ENCODE results near the gene INSRR. TPM values are rescaled to one million over a fixed set of nuclear protein-coding genes. Genes with fewer than 3 reads are reported as not detected.

INSRR gene
- total and polyA plus RNA-seq, 2 of the 8 experiments (the other 6 are each of a cell fraction or from before 2014, with no cell fraction given) = 0.02 TPM; not detected in 1

- TF ChIP-seq GTF2F1 (IDR thresholded peaks at IDR 0.05; ENCODE audit: borderline replicate concordance, low read depth, low read length) (no peak), EGR1 (IDR thresholded peaks at IDR 0.05; ENCODE audit: borderline replicate concordance, low read depth, low read length) (no peak), SIN3A (conservative IDR thresholded peaks at IDR 0.05 in 1 of 2, IDR thresholded peaks at IDR 0.05 in 1 of 2; ENCODE audit: low read depth in 1 of 2, low read length in 2 of 2) (no peak), JUND (IDR thresholded peaks at IDR 0.05; ENCODE audit: low read length) (no peak), RXRA (IDR thresholded peaks at IDR 0.05; ENCODE audit: insufficient read depth, low read depth, low read length) (no peak), ASH2L (IDR thresholded peaks at IDR 0.05; ENCODE audit: low read length) (no peak), RNF2 (IDR thresholded peaks at IDR 0.05; ENCODE audit: borderline replicate concordance, low read depth, low read length, missing control alignments, poor library complexity, severe bottlenecking) (no peak), ATF2 (IDR thresholded peaks at IDR 0.05; ENCODE audit: low read length) (no peak)
Observed at GRCh38 chr1:156887734-156888133, 28.8 kb upstream of the INSRR start (continued).
